Suprapubic skin (tissue), 4 donors: ENCODE measurements around the gene GFPT2. TPM values are rescaled to one million over a fixed set of nuclear protein-coding genes. Genes with fewer than 3 reads are reported as not detected.

Experiments used
- DNase-seq, 2 donors: peaks; one replicate each; pipeline ENCODE4 v3.0.0-alpha.2; 2019; ENCODE audit warnings: low spot score in 2 of 2
- H3K27ac ChIP-seq: fragments of 200-600 bp; sonication (generic); one replicate; pipeline ENCODE4 v1.5.1; 2019
- H3K27me3 ChIP-seq: fragments of 200-600 bp; sonication (generic); one replicate; pipeline ENCODE4 v1.5.1; 2019
- H3K36me3 ChIP-seq: fragments of 200-600 bp; sonication (generic); one replicate; pipeline ENCODE4 v1.5.1; 2019
- H3K4me1 ChIP-seq: fragments of 200-600 bp; sonication (generic); one replicate; pipeline ENCODE4 v1.5.1; 2019
- H3K4me3 ChIP-seq: fragments of 200-600 bp; sonication (generic); one replicate; pipeline ENCODE4 v1.5.1; 2019; ENCODE audit warnings: mild to moderate bottlenecking
- H3K9me3 ChIP-seq: fragments of 200-600 bp; sonication (generic); one replicate; pipeline ENCODE4 v1.5.1; 2019
- CTCF ChIP-seq, 2 donors: fragments of 200-600 bp in 1 of 2; fragments of 450-650 bp in 1 of 2; sonication (generic) in 1 of 2; IDR thresholded peaks; one replicate each; pipeline ENCODE4 v1.5.1; 2016 to 2019; ENCODE audit warnings: antibody characterized with exemption in 2 of 2, mild to moderate bottlenecking in 1 of 2, moderate library complexity in 1 of 2
- EP300 ChIP-seq: sonication (generic); formaldehyde crosslinking; IDR thresholded peaks from one replicate; pipeline ENCODE4 v1.6.1; 2017; ENCODE audit warnings: antibody characterized with exemption
- POLR2A ChIP-seq, 2 donors: fragments of 450-650 bp; IDR thresholded peaks; one replicate each; pipeline ENCODE4 v1.6.1; 2017; ENCODE audit warnings: antibody characterized with exemption in 2 of 2, mild to moderate bottlenecking in 2 of 2, moderate library complexity in 2 of 2
- POLR2AphosphoS5 ChIP-seq, 3 donors: sonication (generic); formaldehyde crosslinking; IDR thresholded peaks; one replicate each; pipeline ENCODE4 v1.6.1; 2017; ENCODE audit warnings: antibody characterized with exemption in 3 of 3
- WGBS: methylation state at CpG from one replicate; pipeline ENCODE4 v1.1.5; 2018; 5-methylcytosine and 5-hydroxymethylcytosine counted together
- total RNA-seq, 4 donors: library from RNA; depleted of rRNA; stranded (reverse); fragments of >200 nt; gene quantifications; one replicate each; pipeline ENCODE4 v1.1.0, GENCODE V29; 2016

GFPT2 gene
- total RNA-seq, 4 donors from 2014 or later: 2.9 to 6.9 (median 4.3) TPM

- peaks cover 6% of the 10 kb centered on the region for H3K36me3 ChIP-seq
- no peak overlapping the region for H3K4me3 ChIP-seq
- peak; percentile 88 to 89 for DNase-seq
- peaks cover 13% of the 10 kb centered on the region for H3K4me1 ChIP-seq
- 62% methylated on average over 16 of the region's 16 CpGs for WGBS
- H3K27ac ChIP-seq: peak overlapping the region; percentile 47
- TF ChIP-seq POLR2A (IDR thresholded peaks at IDR 0.05): peak in 1 of 2 donors; percentile 56
- peak in 2 of 3 donors; percentile 20 to 42 for TF ChIP-seq POLR2AphosphoS5 (IDR thresholded peaks at IDR 0.05)
- TF ChIP-seq CTCF (IDR thresholded peaks at IDR 0.05): no peak
- no peaks in the 10 kb centered on the region for H3K9me3 ChIP-seq
- no peaks in the 10 kb centered on the region for H3K27me3 ChIP-seq
Observed at GRCh38 chr5:180330810-180331646, 22.1 kb downstream of the GFPT2 start.

DNA sequence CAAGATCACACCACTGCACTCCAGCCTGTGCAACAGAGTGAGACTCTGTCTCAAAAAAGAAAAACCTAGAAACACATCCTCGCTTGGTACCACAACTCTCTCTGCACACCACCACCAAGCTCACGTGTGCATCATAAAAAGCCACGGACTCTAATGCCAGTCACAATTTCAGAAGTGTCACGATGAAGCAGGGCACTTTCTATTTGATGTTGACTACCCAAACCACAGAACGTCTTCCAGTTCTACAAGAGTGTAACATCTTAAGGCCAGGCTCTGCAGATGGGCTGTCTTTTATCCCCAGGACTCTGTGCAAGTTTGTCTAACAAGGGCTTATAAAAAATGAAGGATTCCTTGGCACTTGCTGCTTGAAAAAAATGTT lies 22.9 kb downstream of the GFPT2 start:
- Histone ChIP-seq H3K4me3 (no peak overlapping the region), H3K9me3 (no peaks in the 10 kb centered on the region), H3K27ac (no peak overlapping the region), H3K36me3 (no peaks in the 10 kb centered on the region), H3K4me1 (peaks cover 13% of the 10 kb centered on the region), H3K27me3 (no peaks in the 10 kb centered on the region)
- DNase-seq: no peak
- 69% methylated on average over 5 of the region's 5 CpGs for WGBS
- no peak for TF ChIP-seq EP300
- no peak for TF ChIP-seq POLR2AphosphoS5 (IDR thresholded peaks at IDR 0.05)
- no peak for TF ChIP-seq CTCF (IDR thresholded peaks at IDR 0.05)
- TF ChIP-seq POLR2A (IDR thresholded peaks at IDR 0.05): no peak

GRCh38 chr5:180329606-180330269 lies 23.4 kb downstream of the GFPT2 start:
- TF ChIP-seq EP300: no peak
- TF ChIP-seq POLR2A (IDR thresholded peaks at IDR 0.05): no peak
- no peak for TF ChIP-seq POLR2AphosphoS5 (IDR thresholded peaks at IDR 0.05)
- no peak for TF ChIP-seq CTCF (IDR thresholded peaks at IDR 0.05)
- Histone ChIP-seq H3K4me1 (peaks cover 13% of the 10 kb centered on the region), H3K4me3 (no peak overlapping the region), H3K27ac (no peak overlapping the region), H3K36me3 (no peaks in the 10 kb centered on the region), H3K9me3 (no peaks in the 10 kb centered on the region), H3K27me3 (no peaks in the 10 kb centered on the region)
- DNase-seq: no peak
- 83% methylated on average over 8 of the region's 8 CpGs for WGBS

- TF ChIP-seq POLR2A (IDR thresholded peaks at IDR 0.05) (no peak), POLR2AphosphoS5 (IDR thresholded peaks at IDR 0.05) (no peak), EP300 (no peak), CTCF (IDR thresholded peaks at IDR 0.05) (no peak)
- 88% methylated on average over 7 of the region's 7 CpGs for WGBS
- H3K36me3 ChIP-seq: no peaks in the 10 kb centered on the region
- no peak overlapping the region for H3K27ac ChIP-seq
- DNase-seq: no peak
- H3K27me3 ChIP-seq: no peaks in the 10 kb centered on the region
- peaks cover 13% of the 10 kb centered on the region for H3K4me1 ChIP-seq
- H3K4me3 ChIP-seq: no peak overlapping the region
- no peaks in the 10 kb centered on the region for H3K9me3 ChIP-seq
Observed at GRCh38 chr5:180329138-180329435, 24.0 kb downstream of the GFPT2 start.

DNA sequence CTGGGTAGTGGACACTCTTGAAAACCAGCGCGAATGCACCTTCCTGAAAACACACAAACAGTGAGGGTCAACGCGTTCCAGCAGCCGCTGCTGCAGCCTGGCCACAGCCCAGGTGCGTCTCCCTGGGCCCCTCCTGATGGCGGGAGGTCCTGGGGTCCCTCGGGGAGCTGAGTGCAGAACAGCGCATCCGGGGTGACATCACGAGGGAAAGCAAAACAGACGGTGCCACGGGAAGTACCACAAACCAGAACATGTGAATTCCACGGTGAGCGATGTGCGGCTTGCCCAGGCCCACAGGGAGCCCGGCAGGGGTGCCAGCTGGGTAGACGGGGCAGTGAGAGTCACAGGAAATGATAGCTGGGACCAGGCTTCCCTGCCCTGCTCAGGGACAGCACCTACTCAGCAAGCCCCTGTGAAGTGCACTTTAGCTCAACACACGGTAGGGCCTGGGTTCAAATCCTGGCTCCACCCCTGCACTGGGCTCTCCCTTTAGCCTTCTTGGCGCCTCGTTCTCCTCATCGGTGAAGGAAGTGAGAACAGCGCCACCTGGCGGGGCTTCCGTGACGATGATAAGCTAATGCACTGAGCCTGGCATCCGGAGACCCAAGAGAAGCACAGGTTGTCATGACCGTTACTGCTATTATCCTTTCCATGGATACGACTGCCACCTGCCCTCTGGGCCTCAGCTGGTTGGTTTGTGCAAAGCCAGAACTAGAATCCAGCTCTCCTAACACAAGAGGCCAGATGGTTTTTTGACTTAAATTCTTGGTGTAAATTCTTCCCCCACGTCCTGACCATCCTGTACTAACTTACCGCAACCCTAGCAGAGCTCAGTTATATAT lies 24.6 kb downstream of the GFPT2 start:
- TF ChIP-seq CTCF (IDR thresholded peaks at IDR 0.05) (peak; percentile 13 to 69), POLR2AphosphoS5 (IDR thresholded peaks at IDR 0.05) (no peak)
- no peaks in the 10 kb centered on the region for H3K9me3 ChIP-seq
- no peak overlapping the region for H3K27ac ChIP-seq
- no peaks in the 10 kb centered on the region for H3K36me3 ChIP-seq
- peak; percentile 90 to 92 for DNase-seq
- H3K4me1 ChIP-seq: peaks cover 13% of the 10 kb centered on the region
- H3K27me3 ChIP-seq: no peaks in the 10 kb centered on the region
- H3K4me3 ChIP-seq: no peak overlapping the region
- 79% methylated on average over 24 of the region's 31 CpGs for WGBS
